ENCODE results near the gene DUSP22.
A peak's percentile ranks its signal among the peaks of the same experiment; 100 is the strongest.
"Not testable (repeated sequence)": the region's sequence is repeated elsewhere in the genome, so short reads cannot be mapped to it uniquely, and the experiment has no call there.

The DUSP22 gene

GRCh38 chr6:324116-324728, 31.9 kb downstream of the DUSP22 start:
- H3K4me3 ChIP-seq (ENCODE audit: low read depth, low read length): no peak overlapping the region
- no peak for DNase-seq (ENCODE audit: low read depth, low spot score)
- CTCF ChIA-PET: no interaction called here
- POLR2A ChIA-PET: no interaction called here
- TF ChIP-seq CTCF (IDR thresholded peaks at IDR 0.05; ENCODE audit: insufficient read depth, low read length, missing control alignments): no peak

GRCh38 chr6:324729-325125, 32.4 kb downstream of the DUSP22 start:
- no peak for TF ChIP-seq CTCF (IDR thresholded peaks at IDR 0.05; ENCODE audit: insufficient read depth, low read length, missing control alignments)
- DNase-seq (ENCODE audit: low read depth, low spot score): no peak
- POLR2A ChIA-PET: no interaction called here
- CTCF ChIA-PET: no interaction called here
- no peak overlapping the region for H3K4me3 ChIP-seq (ENCODE audit: low read depth, low read length)

GRCh38 chr6:325161-325860, 33.0 kb downstream of the DUSP22 start:
- DNase-seq (ENCODE audit: low read depth, low spot score); H3K4me3 ChIP-seq (ENCODE audit: low read depth, low read length); POLR2A ChIA-PET; CTCF ChIA-PET: not testable (repeated sequence)

- CTCF ChIA-PET; POLR2A ChIA-PET; H3K4me3 ChIP-seq (ENCODE audit: low read depth, low read length); DNase-seq (ENCODE audit: low read depth, low spot score): not testable (repeated sequence)
Observed at GRCh38 chr6:326066-326465, 33.8 kb downstream of the DUSP22 start.

GRCh38 chr6:326896-327537, 34.7 kb downstream of the DUSP22 start:
- POLR2A ChIA-PET: no interaction called here
- DNase-seq (ENCODE audit: low read depth, low spot score): no peak
- CTCF ChIA-PET: interaction anchor here (0.8 kb wide), 1 partner anchor 18 kb away, joined by 3 read pairs; no protein-coding TSS in a partner anchor
- no peak for TF ChIP-seq CTCF (IDR thresholded peaks at IDR 0.05; ENCODE audit: insufficient read depth, low read length, missing control alignments)
- no peak overlapping the region; the same call in 1 of the 2 replicates for H3K4me3 ChIP-seq (ENCODE audit: low read depth, low read length)

- DNase-seq (ENCODE audit: low read depth, low spot score): no peak
- ChIA-PET POLR2A (no interaction called here), CTCF (interaction anchor here (0.8 kb wide), 1 partner anchor 9 kb away, joined by 4 read pairs; no protein-coding TSS in a partner anchor)
- peak overlapping the region; percentile 31 for H3K4me3 ChIP-seq (ENCODE audit: low read depth, low read length)
- no peak for TF ChIP-seq CTCF (IDR thresholded peaks at IDR 0.05; ENCODE audit: insufficient read depth, low read length, missing control alignments)
Observed at GRCh38 chr6:327538-328116, 35.3 kb downstream of the DUSP22 start.

- POLR2A ChIA-PET: no interaction called here
- TF ChIP-seq CTCF (IDR thresholded peaks at IDR 0.05; ENCODE audit: insufficient read depth, low read length, missing control alignments): no peak
- H3K4me3 ChIP-seq (ENCODE audit: low read depth, low read length): peak overlapping the region; percentile 31
- CTCF ChIA-PET: interaction anchor here (0.8 kb wide), 1 partner anchor 10 kb away, joined by 4 read pairs; no protein-coding TSS in a partner anchor
- DNase-seq (ENCODE audit: low read depth, low spot score): peak; percentile 86
Observed at GRCh38 chr6:328136-328670, 35.9 kb downstream of the DUSP22 start.

All from AG04449 (cell line).